ENCODE measurements around the gene MRPL10.

Gene MRPL10

DNA sequence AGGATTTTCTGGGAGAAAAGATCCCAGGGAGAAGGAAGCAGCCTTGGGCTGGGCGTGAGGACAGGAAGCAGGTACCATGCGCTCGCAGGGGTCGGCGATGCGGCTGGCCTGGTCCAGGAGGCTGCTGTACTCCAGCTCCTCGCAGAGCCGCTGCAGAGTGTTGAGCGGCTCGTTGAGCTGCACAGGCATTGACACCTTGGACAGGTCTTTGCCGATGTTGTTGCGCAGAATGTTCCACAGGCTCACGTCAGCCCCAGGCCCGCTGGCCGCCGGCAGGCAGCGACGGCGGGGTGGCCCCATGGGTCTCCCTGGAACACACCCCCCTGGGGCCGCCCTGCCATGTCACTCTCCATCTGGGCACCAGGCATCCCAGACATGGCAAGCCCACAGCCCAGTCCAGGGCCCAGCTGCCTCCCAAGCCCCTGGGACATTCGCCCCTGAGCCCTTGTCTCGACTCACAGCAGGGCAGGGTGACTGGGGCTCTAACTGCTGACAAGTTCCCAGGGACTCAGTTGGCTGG, 17.8 kb downstream of the MRPL10 start:
- DNase-seq, result no peak

DNA sequence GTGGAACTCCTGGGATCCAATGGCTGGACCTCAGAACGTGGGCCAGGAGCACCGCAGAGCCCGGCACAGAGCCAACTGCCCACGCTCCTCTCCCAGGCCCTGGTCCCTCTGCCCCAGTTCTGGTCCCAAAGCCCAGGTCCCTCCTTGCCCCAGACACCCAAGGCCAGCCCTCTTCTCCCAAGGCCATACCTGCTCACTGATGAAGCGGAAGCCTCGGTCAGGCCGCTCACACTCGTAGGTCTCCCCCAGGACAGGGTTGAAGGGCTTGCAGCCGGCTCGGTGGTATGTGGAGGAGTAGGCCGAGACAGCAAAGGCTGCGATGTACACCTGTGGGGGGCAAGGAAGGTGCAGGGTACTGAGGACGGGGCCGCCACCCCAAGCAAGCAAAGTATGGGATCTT, 18.3 kb downstream of the MRPL10 start:
- DNase-seq, result no peak

DNA sequence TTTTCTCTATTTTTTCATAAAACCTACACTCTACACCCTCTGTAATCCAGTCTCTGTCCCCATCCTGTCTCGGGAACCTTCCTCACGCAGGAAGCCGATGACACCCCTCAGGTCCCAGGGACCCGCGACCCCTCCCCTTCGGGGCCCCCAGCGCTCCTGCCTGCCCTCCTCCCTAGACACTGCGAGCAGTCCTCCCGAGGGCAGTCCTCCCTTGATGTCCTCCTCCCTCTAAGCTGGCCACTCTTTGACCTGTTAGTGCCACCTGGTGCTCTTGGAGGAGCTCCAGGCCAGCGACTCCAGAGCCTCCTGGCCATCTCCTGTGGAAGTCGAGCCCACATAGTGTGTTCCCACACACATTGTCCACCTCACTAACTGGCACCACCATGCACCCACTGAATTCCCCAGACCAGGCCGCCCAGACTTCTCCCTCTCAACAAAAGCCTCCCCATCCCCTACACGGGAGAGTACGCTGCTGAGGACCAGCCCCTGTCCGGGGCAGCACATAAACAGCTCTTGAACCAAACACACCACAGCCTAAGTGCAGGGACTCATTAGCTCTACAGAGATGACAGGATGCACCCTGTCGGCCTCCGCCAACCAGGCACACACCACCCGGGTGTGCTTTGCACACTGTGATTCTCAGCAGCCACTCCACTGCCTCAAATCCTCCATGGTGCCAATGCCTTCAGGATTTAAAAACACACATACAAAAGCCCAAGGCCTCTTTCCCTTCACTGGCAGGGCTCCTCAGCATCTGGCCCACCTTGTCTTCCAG, 19.0 kb downstream of the MRPL10 start:
- no peak for DNase-seq

DNA sequence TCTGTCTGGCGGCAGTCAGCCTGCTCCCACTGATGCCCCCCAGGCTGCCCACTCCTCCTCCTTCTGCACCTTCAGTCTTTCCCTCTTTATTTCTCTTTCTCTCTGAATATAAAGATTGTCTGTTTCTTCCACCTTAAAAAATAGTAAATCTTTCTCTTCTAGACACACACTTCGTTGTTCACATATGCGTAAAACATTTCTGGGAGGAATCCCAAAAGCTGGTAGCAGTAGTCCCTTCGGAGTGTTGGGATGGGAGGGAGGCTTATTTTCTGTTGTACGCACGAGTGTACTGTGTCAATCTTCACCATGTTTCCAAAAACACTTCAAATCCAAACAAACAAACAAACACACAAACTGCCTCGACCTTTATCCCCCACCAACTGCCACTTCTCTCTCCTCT, 19.6 kb downstream of the MRPL10 start:
- no peak for DNase-seq

DNA sequence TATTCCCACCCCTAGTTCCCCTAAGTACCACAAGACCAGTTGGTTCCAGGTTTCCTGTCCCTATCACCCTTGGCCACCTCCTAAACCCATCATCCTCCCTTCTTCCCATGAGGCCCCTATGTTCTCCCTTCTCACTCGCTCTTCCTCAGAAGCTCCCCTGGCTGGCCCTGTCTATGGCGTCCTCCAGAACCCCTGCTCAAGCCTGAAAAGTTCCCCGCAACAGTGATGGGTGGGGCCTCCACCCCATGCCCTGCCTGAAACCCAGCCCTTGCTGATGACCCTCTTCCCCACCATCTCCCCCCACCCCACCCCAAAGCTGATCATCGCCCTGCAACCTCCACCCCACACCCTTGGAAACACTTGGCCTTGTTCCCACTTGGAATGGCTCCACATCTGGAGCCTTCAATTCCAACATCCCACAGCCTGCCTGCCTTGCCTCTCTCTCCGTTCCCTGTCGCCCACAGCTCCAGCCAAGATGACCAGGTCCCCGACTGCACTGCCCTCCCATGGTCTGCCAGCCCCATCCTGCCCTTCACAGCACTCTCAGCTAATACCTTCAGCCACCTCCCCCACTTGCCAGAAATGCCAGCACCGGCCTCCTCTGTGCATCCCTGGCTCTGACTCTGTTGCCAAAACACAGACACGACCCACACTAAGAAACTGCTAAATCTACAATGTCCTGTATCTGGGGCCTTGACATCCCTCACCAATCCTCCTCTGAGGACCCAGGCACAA, 20.3 kb downstream of the MRPL10 start:
- DNase-seq, result no peak

DNA sequence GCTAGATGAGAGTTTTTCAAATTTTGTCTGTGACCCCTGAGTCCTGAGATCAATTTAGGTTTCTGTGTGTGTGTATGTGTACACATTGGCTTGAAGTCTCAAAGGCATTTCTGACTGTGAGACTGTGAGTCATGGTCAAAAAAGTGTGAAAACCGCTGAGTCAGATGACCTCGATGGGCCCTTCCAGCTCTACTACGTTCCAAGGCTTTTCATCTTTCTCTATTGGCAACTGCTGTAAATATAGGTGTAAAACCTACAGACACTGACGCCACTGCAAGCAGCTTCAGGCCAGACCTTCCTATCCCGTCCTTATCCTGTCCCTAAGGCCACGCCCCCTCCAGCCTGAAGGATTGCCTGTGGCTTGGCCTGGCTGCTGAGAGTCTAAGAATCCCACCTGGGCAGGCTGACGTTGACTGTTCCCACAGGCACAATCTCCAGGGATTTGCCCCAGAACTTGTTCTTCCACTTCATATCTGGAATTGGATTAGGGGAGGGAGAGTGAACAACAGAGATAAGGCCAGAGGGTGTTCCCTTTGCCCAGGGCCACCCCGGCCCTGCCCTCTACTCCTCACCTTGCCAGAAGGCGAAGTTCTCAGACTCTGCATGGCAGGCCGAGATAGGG, 21.0 kb downstream of the MRPL10 start:
- no peak for DNase-seq

DNA sequence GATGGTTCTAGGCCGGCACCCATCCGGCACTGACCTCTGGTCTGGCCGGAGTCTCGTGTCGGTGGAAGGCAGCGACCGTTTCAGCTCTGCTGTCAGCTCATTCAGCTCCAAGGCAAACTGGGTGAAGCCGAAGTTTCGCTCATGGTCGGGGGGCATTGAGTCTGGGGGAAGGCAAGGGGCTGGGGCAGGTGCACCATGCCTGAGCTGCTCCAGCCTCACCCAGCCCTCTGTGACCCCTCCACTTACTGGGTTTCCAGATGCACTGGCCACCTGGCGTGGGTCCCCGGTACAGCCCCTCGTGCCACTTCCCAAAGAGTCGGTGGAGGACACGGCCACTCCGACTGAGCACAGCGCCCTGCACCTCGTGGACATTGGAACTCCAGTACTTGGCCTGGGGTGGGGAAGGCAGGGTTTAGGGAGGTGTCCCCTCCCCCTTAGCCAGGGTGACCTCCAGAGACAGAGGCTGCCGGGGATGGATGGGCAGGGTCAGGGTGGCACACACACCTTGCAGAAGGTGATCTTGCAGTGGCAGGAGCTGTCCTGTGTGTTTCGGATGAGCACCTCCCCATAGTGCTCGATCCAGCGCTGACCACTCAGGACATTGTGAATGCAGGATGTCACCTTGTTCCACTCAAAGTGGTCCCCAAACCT, 22.4 kb downstream of the MRPL10 start:
- no peak for DNase-seq

DNA sequence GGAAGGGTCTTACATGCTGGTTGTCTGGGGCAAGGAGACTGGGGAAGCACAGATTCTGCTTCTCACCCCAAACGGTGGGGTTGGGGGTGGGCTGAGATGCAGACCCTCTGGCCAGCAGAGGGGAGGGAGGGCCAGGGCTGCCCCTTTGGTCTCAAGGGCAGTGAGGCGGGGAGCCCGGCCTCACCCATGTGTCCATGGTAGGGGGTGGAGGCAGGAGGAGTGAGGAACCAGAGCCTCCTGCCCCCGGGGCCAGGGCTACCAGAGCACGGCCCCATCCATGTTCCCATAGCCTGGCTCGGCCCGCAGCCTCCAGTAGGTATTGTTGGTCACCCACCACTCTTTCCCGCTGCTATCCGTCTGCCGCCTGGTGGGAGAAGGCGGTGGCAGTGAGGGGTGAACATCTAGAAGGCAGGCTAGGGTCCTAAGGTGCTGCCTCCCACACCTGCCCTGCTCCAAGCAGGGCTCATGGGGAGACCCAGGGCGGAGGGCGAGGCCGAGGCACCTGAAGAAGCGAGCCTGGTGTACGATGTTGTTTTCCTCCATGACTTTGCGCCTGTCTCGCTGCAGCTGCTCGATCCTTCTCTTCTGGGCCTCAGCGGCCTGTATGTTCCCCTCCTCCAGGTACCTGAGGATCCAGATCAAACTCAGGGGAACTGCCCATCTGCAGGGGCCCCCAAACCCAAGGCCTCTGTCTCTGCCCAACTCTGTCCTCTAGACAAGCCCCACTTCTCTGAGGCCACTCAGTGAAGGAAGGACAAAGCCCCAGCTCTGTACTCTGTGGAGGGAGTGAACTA, 23.1 kb downstream of the MRPL10 start:
- no peak for DNase-seq

DNA sequence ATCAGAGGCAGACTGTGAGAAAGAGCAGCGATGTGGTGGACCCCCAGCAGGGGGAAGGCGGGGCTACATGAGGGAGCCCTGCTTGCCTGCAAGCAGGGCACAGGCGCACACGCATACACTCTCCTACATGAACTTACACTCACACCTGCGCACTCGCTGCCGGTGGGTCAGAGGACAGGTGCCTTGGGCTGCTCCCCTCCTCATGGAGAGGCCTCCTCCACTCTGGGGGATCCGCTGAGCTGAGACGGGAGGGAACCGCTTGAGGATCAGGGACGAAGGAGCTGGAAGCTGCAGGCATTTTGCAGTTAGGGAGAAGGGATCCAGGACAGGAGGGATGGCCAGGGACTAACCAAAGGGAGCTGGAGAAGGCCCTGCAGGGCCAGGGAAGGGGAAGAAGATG, 23.9 kb downstream of the MRPL10 start:
- DNase-seq, result no peak

DNA sequence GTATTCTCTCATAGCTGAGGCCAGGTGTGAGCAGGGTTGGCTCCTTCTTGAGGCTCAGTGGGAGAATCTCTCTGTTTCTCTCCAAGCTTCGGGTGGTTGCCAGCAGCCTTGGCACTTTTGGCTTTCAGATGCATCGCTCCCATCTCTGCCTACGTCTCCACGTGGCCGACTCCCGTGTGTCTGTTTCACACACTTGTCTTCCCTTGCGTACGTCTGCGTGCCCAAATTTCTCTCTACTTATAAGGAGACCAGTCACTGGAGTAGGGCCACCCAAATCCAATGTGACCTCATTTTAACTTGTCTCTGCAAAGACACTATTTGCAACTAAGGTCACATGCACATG, 24.5 kb downstream of the MRPL10 start:
- no peak for DNase-seq

DNA sequence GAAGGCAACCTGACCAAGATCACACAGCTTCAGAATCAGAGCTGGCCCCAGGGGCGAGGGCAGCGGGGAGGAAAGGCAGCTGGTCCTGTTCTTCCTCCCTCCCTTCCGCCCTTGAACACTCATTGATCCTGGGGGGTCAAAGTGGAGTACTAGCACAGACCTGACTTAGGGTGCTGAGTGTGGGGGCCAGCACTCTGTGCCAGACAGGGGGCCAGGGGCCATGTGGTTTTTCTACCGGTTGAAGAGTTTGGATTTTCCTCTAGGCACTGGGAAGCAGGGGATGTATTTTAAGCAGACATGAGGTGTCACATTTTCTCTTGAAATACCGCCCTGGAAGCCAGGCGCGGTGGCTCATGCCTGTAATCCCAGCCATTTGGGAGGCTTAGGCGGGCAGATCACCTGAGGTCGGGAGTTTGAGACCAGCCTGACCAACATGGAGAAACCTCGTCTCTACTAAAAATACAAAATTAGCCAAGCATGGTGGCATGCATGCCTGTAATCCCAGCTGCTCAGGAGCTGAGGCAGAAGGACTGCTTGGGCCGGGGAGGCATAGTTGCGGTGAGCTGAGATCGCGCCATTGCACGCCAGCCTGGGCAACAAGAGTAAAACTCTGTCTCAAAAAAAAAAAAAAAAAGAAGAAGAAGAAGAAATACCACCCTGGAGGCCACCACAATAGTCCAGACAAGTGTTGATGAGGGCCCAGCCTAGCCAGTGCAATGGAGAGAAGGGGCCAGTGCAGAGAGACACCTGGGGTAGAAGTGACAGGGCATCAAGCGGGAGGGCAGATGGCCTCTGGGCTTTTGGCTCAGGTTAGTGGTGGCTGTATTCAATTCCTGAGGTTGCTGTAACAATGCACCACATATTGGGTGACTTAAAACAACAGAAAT, 25.1 kb downstream of the MRPL10 start:
- DNase-seq, result no peak

DNA sequence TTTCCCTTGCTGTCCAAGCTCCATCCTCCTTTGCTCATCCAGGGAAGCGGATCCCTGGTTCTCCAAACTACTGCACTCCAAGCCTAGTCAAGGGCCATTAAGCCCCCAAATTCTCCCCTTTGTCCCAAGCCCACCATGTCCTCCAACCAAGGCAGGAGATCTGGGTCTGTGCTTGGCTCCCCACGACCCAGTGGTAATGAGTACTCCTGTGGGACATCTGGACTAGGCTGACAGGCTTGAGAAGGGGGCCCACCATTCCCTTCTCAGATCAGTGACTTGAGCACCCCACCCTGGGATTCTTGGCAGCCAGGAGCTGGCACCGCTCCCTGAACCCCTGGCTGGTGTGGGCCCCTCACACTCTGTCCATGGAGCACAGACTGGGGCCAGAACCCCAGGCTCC, 26.9 kb downstream of the MRPL10 start:
- no peak for DNase-seq

DNA sequence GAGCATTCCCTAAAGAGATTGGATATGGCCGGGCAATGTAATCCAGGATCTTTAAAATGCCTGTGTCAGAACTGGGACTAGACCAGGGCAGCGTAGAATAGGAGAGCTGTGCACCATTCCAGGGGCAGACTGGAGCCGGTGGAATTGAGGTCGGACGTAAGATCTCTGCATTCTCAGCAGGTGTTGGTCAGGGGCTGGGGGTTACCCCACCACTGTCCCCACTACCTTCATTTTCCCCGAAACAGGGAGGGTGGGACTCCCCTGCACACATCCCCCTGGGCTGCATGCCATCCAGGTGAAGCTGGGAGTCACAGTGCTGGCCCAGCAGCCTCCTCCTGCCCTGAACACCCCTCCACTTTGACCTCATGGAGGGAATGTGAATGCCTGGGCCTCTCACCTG, 27.6 kb downstream of the MRPL10 start:
- DNase-seq, result no peak

DNA sequence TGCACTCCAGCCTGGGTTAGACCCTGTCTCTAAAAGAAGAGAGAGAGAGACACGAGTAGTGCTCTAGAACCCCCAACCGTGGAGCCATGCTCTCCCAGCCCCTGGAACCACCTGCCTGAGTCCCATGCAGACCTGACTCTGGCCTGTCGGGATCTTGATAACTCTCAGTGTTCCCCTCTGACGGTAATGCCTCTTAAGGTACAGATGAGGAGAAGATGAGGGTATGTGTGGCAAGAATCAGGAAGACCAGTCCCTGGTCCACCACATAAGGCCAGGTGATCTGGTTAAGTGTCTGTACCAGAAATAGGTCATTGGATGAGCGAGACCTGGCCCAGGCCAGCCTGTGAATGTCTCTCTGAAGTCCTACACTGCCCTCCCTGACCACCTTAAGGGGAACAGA, 28.1 kb downstream of the MRPL10 start:
- DNase-seq, result no peak

DNA sequence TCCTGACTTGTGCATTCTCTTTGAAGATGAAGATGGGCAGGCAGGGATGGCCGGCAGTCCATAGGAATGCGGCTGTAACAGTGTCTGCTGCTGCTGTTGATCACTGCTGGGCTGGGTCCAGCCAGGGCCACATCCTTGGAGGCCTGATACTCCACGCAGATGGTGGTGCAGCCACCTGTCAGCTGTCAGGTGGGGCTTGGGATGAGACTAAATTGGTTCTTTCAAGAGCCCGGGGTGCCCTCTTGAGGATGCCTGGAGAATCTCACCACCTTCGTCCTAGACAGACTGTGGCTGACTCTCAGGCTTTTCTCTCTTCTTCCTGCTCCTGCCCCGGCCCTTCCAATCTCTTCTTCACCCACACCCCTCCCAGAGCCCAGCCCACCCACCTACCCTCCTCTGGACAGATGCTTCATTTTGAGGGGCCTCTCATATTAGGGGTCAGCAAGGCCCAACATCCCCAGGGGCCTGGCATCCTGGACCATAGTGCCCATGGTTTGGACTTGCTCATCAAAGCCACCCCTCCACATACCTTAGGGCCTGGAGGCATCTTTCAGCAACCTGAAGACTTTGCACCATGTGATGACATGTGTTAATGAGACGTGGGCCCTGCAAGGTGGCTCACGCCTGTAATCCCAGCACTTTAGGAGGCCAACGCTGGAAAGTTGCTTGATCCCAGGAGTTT, 28.9 kb downstream of the MRPL10 start:
- DNase-seq, result peak in 22 of 51 donors; percentile 2 to 33 (median 12)

DNA sequence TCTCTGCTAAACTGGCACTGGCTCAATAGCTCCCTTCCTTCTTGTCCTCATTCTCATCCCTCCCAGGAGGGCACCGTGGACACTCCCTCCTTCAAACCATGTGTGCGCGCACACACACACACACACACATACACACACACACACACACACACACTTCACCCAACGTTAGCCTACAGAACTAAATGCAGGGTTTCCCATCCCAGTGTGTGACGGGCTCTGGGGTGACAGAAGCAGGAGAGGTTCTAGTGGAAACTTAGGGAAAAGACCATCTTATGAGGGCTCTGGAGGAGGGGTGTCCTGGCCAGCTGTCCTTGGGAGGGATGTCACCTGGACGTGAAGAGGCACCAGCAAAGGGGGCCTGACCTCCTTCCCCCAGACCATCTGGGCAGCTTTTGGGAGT, 29.4 kb downstream of the MRPL10 start:
- DNase-seq, result no peak

DNA sequence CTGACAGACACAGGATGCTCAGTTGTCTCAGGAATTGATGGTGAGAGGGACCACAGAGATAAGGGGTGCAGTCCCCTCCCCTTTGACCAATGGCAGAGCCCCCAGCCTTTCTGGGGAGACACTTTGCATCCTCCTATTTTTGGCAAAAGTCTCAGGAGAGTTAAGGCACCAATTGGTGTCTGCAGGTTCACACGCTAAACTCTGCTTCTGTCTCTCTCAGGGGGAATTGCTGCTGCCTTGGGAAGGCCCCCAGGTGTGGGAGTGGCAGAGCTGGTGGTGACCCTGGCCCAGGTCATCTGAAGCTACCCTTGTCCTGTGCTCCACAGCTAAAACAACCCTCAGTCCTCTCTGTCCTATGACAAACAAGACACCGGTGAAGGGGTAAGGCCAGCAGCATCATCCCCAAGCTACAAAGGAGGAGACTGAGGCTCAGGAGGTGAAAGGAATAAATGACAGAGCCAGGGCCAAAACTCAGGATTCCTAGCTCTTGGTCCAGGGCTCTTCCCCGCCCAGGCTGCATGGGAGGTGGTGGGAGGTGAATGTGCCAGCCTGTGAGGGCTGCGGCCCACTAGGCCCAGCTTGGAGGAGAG, 30.1 kb downstream of the MRPL10 start:
- no peak for DNase-seq

DNA sequence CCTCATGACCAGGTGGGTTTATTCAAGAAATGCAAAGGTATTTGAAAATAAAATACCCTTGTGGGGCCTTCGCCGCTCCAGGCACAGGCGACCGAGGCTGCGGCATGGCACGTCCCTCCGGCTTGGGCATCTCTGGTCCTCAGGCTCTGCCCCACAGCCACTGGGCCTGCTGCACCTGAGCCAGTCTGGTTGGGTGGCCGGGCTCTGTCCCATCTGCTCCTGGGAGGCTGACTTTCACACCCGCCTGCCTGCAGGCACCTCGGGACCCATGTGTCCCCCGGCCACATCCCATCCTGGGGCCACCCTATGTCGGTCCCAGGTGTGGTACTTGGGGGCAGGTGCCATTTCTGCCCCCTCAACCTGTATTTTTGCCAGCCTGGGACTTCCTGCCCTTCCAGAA, 30.7 kb downstream of the MRPL10 start:
- no peak for DNase-seq

DNA sequence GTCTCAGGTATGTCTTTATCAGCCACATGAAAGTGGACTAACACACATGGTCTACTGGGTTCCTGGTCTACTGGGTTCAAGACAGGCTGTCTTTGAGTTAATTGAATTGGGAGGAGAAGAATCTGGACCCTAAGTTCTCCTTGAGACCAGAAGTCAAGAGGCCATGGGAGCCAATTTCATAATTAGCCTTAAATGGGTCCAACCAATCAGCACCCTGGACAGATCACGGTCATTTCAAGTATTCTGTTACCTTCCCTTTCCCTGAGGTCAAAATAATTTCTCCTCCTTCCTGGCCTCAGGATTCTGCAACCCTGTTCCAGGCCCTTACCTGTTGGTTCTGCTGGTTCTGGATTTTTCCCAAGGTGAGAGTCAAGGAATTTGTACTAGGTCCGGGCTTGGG, 33.5 kb downstream of the MRPL10 start:
- DNase-seq, result no peak

Measured in hypothalamus (tissue), 51 donors.